Islet of Langerhans (tissue), 1 donor: ENCODE measurements around the gene PRDM5.

Source experiments
- FAIRE-seq: peaks from one replicate; lab custom pipeline; 2011; peaks lifted over from hg19 to GRCh38; lab: Jason Lieb, UNC

PRDM5 gene

GRCh38 chr4:120819805-120820437, 102.6 kb downstream of the PRDM5 start:
- FAIRE-seq: no peak

- FAIRE-seq: no peak
Measured at GRCh38 chr4:120816296-120816965, 106.1 kb downstream of the PRDM5 start.

- no peak for FAIRE-seq
Measured at GRCh38 chr4:120815361-120815760, 107.2 kb downstream of the PRDM5 start.

GRCh38 chr4:120814886-120815285, 107.6 kb downstream of the PRDM5 start:
- no peak for FAIRE-seq

GRCh38 chr4:120812216-120812615, 110.3 kb downstream of the PRDM5 start:
- FAIRE-seq: no peak

- FAIRE-seq: no peak
Measured at GRCh38 chr4:120809518-120809917, 113.0 kb downstream of the PRDM5 start.

GRCh38 chr4:120808475-120809141, 113.9 kb downstream of the PRDM5 start:
- FAIRE-seq: no peak

- FAIRE-seq: no peak
Measured at GRCh38 chr4:120801137-120801758, 121.3 kb downstream of the PRDM5 start.

GRCh38 chr4:120798570-120798969, 124.0 kb downstream of the PRDM5 start:
- FAIRE-seq: no peak

GRCh38 chr4:120796271-120796670, 126.3 kb downstream of the PRDM5 start:
- FAIRE-seq: no peak

- no peak for FAIRE-seq
Measured at GRCh38 chr4:120785202-120785601, 137.3 kb downstream of the PRDM5 start.

- no peak for FAIRE-seq
Measured at GRCh38 chr4:120777459-120777858, 145.1 kb downstream of the PRDM5 start.

GRCh38 chr4:120775431-120775830, 147.1 kb downstream of the PRDM5 start:
- no peak for FAIRE-seq

GRCh38 chr4:120773641-120774040, 148.9 kb downstream of the PRDM5 start:
- no peak for FAIRE-seq

GRCh38 chr4:120771907-120772306, 150.6 kb downstream of the PRDM5 start:
- FAIRE-seq: no peak

GRCh38 chr4:120770897-120771296, 151.6 kb downstream of the PRDM5 start:
- peak; percentile 86 for FAIRE-seq

- FAIRE-seq: no peak
Measured at GRCh38 chr4:120769227-120769626, 153.3 kb downstream of the PRDM5 start.

GRCh38 chr4:120765260-120765680, 157.3 kb downstream of the PRDM5 start:
- FAIRE-seq: no peak

GRCh38 chr4:120763650-120764049, 158.9 kb downstream of the PRDM5 start:
- FAIRE-seq: no peak

GRCh38 chr4:120761070-120761469, 161.5 kb downstream of the PRDM5 start:
- FAIRE-seq: no peak

- no peak for FAIRE-seq
Measured at GRCh38 chr4:120760047-120760446, 162.5 kb downstream of the PRDM5 start.

- FAIRE-seq: no peak
Measured at GRCh38 chr4:120755864-120756263, 166.7 kb downstream of the PRDM5 start.

- FAIRE-seq: no peak
Measured at GRCh38 chr4:120754590-120754989, 167.9 kb downstream of the PRDM5 start.
